VCaP (cell line): ENCODE data around the gene ARFIP1.
A peak's percentile ranks its signal among the peaks of the same experiment; 100 is the strongest.
"Not testable (repeated sequence)": the region's sequence is repeated elsewhere in the genome, so short reads cannot be mapped to it uniquely, and the experiment has no call there.

Experiments
- H3K27ac ChIP-seq: fragments of 450-650 bp; 2 replicates; pipeline ENCODE4 v1.5.1; 2017
- TF ChIP-seq, protein P1 (sequence below): fragments of 450-650 bp; conservative IDR thresholded peaks from 2 replicates; pipeline ENCODE4 v1.5.1; 2017; ENCODE audit warnings: mild to moderate bottlenecking, moderate library complexity

The ARFIP1 gene

DNA sequence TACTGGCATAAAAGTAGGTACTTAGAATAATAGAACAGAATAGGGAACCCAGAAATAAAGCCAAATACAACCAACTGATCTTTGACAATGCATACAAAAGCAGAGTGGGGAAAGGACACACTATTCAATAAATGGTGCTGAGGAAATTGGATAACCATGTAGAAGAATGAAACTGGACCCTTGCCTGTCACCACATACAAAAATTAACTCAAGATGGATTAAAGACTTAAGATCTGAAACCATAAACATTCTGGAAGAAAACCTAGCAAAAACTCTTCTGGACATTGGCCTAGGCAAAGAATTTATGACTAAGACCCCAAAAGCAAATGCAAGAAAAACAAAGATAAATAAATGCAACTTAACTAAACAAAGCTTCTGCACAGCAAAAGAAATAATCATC lies 45.6 kb downstream of the ARFIP1 start:
- no peak overlapping the region for H3K27ac ChIP-seq
- TF ChIP-seq, protein P1, sequence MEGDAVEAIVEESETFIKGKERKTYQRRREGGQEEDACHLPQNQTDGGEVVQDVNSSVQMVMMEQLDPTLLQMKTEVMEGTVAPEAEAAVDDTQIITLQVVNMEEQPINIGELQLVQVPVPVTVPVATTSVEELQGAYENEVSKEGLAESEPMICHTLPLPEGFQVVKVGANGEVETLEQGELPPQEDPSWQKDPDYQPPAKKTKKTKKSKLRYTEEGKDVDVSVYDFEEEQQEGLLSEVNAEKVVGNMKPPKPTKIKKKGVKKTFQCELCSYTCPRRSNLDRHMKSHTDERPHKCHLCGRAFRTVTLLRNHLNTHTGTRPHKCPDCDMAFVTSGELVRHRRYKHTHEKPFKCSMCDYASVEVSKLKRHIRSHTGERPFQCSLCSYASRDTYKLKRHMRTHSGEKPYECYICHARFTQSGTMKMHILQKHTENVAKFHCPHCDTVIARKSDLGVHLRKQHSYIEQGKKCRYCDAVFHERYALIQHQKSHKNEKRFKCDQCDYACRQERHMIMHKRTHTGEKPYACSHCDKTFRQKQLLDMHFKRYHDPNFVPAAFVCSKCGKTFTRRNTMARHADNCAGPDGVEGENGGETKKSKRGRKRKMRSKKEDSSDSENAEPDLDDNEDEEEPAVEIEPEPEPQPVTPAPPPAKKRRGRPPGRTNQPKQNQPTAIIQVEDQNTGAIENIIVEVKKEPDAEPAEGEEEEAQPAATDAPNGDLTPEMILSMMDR: no peak

DNA sequence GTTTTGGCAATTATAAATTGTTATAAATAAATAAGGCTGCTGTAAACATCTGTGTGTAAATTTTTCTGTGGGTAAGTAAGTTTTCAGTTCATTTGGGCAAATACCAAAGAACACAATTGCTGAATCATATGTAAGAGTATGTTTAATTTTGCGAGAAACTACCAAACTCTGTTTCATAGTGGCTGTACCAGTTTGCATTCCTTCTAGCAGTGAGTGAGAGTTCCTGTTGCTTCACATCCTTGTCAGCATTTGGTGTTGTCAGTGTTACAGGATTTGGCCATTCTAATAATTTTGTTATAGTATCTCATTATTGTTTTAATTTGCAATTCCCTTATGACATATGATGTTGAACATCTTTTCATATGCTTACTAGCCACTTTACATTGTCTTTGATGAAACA lies 48.4 kb downstream of the ARFIP1 start:
- H3K27ac ChIP-seq: no peak overlapping the region
- TF ChIP-seq, protein P1: no peak

DNA sequence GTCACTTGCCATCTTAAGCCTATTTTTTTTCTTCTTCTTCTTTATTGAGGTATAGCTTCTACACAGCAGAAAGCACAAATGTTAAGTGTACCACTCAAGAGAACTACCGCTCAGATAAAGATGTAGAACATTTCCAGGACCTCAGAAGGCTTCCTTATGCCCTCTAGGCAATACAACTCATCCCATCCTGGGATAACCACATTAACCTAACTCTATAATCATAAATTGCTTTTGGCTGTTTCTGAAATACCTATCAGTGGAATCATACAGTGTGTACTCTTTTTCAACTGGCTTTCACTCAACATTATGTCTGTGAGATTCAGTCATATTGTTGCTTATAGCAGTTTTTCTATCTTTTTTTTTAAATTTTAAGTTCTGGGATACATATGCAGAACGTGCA lies 51.7 kb downstream of the ARFIP1 start:
- H3K27ac ChIP-seq: no peak overlapping the region
- TF ChIP-seq, protein P1: no peak

DNA sequence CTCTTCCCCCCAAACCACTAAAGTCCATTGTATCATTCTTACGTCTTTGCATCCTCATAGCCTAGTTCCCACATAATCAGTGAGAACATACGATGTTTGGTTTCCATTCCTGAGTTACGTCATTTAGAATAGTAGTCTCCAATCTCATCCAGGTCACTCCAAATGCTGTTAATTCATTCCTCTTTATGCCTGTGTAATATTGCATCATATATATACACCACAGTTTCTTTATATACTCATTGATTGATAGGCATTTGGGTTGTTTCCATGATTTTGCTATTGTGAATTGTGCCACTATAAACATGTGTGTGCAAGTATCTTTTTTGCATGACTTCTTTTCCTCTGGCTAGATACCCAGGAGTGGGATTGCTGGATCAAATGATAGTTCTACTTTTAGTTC lies 57.2 kb downstream of the ARFIP1 start:
- H3K27ac ChIP-seq: peak overlapping the region; percentile 37
- TF ChIP-seq, protein P1: no peak

DNA sequence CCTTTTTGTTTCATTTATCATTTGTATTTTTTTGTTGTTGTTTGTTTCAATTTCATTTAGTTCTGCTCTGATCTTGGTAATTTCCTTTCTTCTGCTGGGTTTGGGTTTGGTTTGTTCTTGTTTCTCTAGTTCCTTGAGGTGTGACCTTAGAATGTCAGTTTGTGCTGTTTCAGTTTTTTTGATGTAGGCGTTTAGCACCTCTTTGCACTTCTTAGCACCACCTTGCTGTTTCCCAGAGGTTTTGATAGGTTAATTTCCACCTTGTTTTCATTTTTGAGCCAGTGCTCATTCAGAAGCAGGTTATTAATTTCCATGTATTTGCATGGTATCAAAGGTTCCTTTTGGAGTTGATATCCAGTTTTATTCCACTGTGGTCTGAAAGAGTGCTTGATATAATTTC lies 60.0 kb downstream of the ARFIP1 start:
- H3K27ac ChIP-seq: not testable (repeated sequence)

DNA sequence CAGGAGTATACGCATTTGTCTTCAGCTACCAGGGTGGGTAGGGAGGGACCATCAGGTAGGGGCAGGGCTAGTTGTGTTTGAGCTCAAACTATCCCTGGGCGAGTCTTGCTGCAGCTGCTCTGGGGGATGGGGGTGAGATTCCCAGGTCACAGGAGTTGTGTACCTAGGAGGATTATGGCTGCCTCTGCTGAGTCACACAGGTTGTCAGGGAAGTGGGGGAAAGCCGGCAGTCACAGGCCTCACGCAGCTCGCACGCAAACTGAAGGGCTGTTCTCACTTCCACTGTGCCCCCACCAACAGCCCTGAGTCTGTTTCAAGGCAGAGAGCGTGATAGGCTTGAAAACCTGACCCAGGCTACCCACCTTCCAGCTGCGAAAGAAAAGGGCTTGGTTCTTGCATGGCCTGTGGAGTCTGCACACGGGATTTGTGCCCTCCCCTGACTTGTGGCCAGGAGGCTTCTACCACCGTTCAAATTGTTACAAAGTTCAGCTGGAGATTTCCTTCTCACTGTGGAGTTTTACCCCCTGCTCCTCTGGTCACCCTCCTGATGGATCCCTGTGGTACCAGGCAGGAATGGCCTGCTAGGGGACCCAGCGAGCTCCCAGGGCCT lies 63.8 kb downstream of the ARFIP1 start:
- TF ChIP-seq, protein P1: no peak
- H3K27ac ChIP-seq: no peak overlapping the region

DNA sequence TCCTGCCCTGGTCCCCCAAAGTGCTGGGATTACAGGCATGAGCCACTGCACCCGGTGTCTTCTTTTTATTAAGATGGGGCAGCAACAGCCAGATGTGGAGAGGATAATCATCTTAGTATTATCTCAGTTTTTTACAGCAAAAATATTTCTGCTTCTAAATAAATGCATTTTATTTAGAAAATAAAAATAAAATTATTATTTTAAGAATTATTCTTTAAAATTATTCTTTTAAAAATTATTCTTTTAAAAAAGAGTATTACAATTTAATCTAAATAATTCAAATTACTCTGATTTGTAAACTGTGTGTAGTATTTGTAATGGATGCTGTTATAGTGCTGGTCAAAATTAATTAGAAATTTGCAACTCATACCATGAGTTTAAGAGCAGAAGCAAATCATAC lies 67.6 kb downstream of the ARFIP1 start:
- TF ChIP-seq, protein P1: no peak
- H3K27ac ChIP-seq: peak overlapping the region; percentile 28; the same call in 1 of the 2 replicates

DNA sequence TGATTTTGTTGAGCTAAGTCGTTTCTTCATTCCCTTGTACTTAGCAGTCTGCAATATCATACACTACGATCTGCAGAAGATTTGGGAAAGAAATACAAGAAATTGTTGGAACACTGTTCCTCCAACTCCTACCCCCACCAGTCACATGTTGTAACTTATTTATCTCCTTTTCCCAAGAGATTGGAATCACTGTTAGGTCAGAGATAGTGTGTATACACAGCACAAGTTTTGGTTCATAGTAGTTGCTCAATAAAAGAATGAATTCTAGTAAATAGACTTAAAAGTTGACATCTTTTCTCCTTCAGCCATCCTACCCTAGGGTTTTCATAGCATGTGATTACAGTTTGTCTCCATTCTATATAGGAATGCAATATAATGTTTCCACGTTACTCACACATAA lies 68.8 kb downstream of the ARFIP1 start:
- TF ChIP-seq, protein P1: no peak
- H3K27ac ChIP-seq: no peak overlapping the region
